ENCODE data around the gene ALDH2.
"Not testable (repeated sequence)": the region's sequence is repeated elsewhere in the genome, so short reads cannot be mapped to it uniquely, and the experiment has no call there.

The ALDH2 gene

GRCh38 chr12:111827907-111828306 lies 61.2 kb downstream of the ALDH2 start:
- no peak for DNase-seq (ENCODE audit: low spot score)

- no peak for DNase-seq (ENCODE audit: low spot score)
Observed at GRCh38 chr12:111828338-111828979, 61.7 kb downstream of the ALDH2 start.

GRCh38 chr12:111829635-111830034 lies 62.9 kb downstream of the ALDH2 start:
- not testable (repeated sequence) for DNase-seq (ENCODE audit: low spot score)

GRCh38 chr12:111834740-111835386 lies 68.1 kb downstream of the ALDH2 start:
- not testable (repeated sequence) for DNase-seq (ENCODE audit: low spot score)

- DNase-seq (ENCODE audit: low spot score), result not testable (repeated sequence)
Observed at GRCh38 chr12:111835531-111836181, 68.9 kb downstream of the ALDH2 start.

GRCh38 chr12:111838353-111838752 lies 71.6 kb downstream of the ALDH2 start:
- DNase-seq (ENCODE audit: low spot score), result no peak

GRCh38 chr12:111840807-111841206 lies 74.1 kb downstream of the ALDH2 start:
- no peak for DNase-seq (ENCODE audit: low spot score)

- DNase-seq (ENCODE audit: low spot score), result no peak
Observed at GRCh38 chr12:111841236-111841749, 74.6 kb downstream of the ALDH2 start.

- peak; percentile 98 for DNase-seq (ENCODE audit: low spot score)
Observed at GRCh38 chr12:111841750-111842555, 75.2 kb downstream of the ALDH2 start, which contains the start of gene MAPKAPK5. MAPKAPK5 (plus strand) TSS chr12:111842228; CDS start chr12:111842734, 506 bp downstream.

GRCh38 chr12:111842556-111843396 lies 76.0 kb downstream of the ALDH2 start:
- peak; percentile 31 for DNase-seq (ENCODE audit: low spot score)

- no peak for DNase-seq (ENCODE audit: low spot score)
Observed at GRCh38 chr12:111846016-111846415, 79.3 kb downstream of the ALDH2 start.

- DNase-seq (ENCODE audit: low spot score), result no peak
Observed at GRCh38 chr12:111850526-111850925, 83.8 kb downstream of the ALDH2 start.

- no peak for DNase-seq (ENCODE audit: low spot score)
Observed at GRCh38 chr12:111858186-111858585, 91.5 kb downstream of the ALDH2 start.

- DNase-seq (ENCODE audit: low spot score), result no peak
Observed at GRCh38 chr12:111858778-111859177, 92.0 kb downstream of the ALDH2 start.

GRCh38 chr12:111864913-111865312 lies 98.2 kb downstream of the ALDH2 start:
- DNase-seq (ENCODE audit: low spot score), result no peak
